Lower leg skin (tissue), 4 donors: ENCODE results near the gene HIRIP3. TPM values are rescaled to one million over a fixed set of nuclear protein-coding genes. Genes with fewer than 3 reads are reported as not detected.

Experiments used
- DNase-seq, 2 donors: peaks; one replicate each; pipeline ENCODE4 v3.0.0-alpha.2; 2019; ENCODE audit warnings: low spot score in 2 of 2
- H3K4me3 ChIP-seq: fragments of 200-600 bp; sonication (generic); 2 replicates; pipeline ENCODE4 v1.5.1; 2017; ENCODE audit warnings: mild to moderate bottlenecking, low read depth; ENCODE audit not compliant: poor library complexity, severe bottlenecking
- CTCF ChIP-seq, 3 donors: fragments of 450-650 bp; IDR thresholded peaks; one replicate each; pipeline ENCODE4 v1.5.1; 2016; ENCODE audit warnings: antibody characterized with exemption in 3 of 3, mild to moderate bottlenecking in 3 of 3, moderate library complexity in 2 of 3
- POLR2A ChIP-seq, 2 donors: fragments of 450-650 bp; IDR thresholded peaks; one replicate each; pipeline ENCODE4 v1.6.1; 2016 to 2017; ENCODE audit warnings: antibody characterized with exemption in 2 of 2, mild to moderate bottlenecking in 1 of 2, moderate library complexity in 1 of 2
- WGBS, 2 donors: methylation state at CpG; one replicate each; pipeline ENCODE4 v1.1.5; 2018; 5-methylcytosine and 5-hydroxymethylcytosine counted together
- intact Hi-C: fragments of 100-400 bp; cut with DNase I; formaldehyde crosslinking; loops from one replicate; pipeline ENCODE4 v1.15.0; 2023; ENCODE audit warnings: low total_unique reads
- total RNA-seq, 4 donors: library from RNA; depleted of rRNA; stranded (reverse); fragments of >200 nt; gene quantifications; one replicate each; pipeline ENCODE4 v1.1.0, GENCODE V29; 2016

The HIRIP3 gene
- total RNA-seq, 4 donors from 2014 or later = 13.7 to 28.9 (median 21.5) TPM

GRCh38 chr16:29950806-29951461, 44.5 kb downstream of the HIRIP3 start:
- TF ChIP-seq POLR2A (IDR thresholded peaks at IDR 0.05) (no peak), CTCF (IDR thresholded peaks at IDR 0.05) (no peak)
- 93 to 94% methylated on average over 4 of the region's 4 CpGs for WGBS, 2 donors
- H3K4me3 ChIP-seq = no peak overlapping the region
- no peak for DNase-seq
- intact Hi-C loops = no loop called here

- TF ChIP-seq POLR2A (IDR thresholded peaks at IDR 0.05) = no peak
- no peak for TF ChIP-seq CTCF (IDR thresholded peaks at IDR 0.05)
- intact Hi-C loops = no loop called here
Measured at GRCh38 chr16:29947897-29948296, 47.5 kb downstream of the HIRIP3 start.

GRCh38 chr16:29943846-29944799, 51.3 kb downstream of the HIRIP3 start:
- intact Hi-C loops = no loop called here
- TF ChIP-seq POLR2A (IDR thresholded peaks at IDR 0.05) = no peak
- TF ChIP-seq CTCF (IDR thresholded peaks at IDR 0.05) = no peak
- peak; percentile 43 to 78 for DNase-seq
- no peak overlapping the region for H3K4me3 ChIP-seq
- WGBS, 2 donors = 31% methylated on average over 11 of the region's 11 CpGs

More at GRCh38 chr16:29947897-29948296, 47.5 kb downstream of the HIRIP3 start:
- DNase-seq = no peak
- WGBS, 2 donors = 86 to 88% methylated on average over 2 of the region's 2 CpGs
- no peak overlapping the region for H3K4me3 ChIP-seq

Other genes starting within 250 kb of the HIRIP3 start
- 1 to 10 TPM in 1 of 4 donors, under 1 TPM in 1, not detected in 2; 0.27 to 1.1 TPM for gene C16orf54, start 249.6 kb downstream of the HIRIP3 start, total RNA-seq
- gene ZG16, start 217.4 kb downstream of the HIRIP3 start, total RNA-seq = not detected
- 10 to 100 TPM; 36.8 to 81.2 (median 44.9) TPM for gene KIF22, start 204.9 kb downstream of the HIRIP3 start, total RNA-seq
- 100 to 1,000 TPM in 1 of 4 donors, 10 to 100 TPM in 3; 62.1 to 101 (median 84.8) TPM for gene MAZ, start 189.1 kb downstream of the HIRIP3 start, total RNA-seq
- 1 to 10 TPM in 3 of 4 donors, not detected in 1; 1.1 to 3.6 (median 1.4) TPM for gene PRRT2, start 183.4 kb downstream of the HIRIP3 start, total RNA-seq
- gene PAGR1, start 179.5 kb downstream of the HIRIP3 start, total RNA-seq = 10 to 100 TPM; 28.0 to 33.5 (median 32.1) TPM
- 10 to 100 TPM; 58.2 to 94.1 (median 70.4) TPM for gene MVP, start 175.2 kb downstream of the HIRIP3 start, total RNA-seq
- gene CDIPT, start 132.4 kb downstream of the HIRIP3 start, total RNA-seq = 100 to 1,000 TPM in 3 of 4 donors, 10 to 100 TPM in 1; 83.4 to 122 (median 108) TPM
- gene SEZ6L2, start 96.1 kb downstream of the HIRIP3 start, total RNA-seq = 100 to 1,000 TPM in 1 of 4 donors, 1 to 10 TPM in 3; 1.4 to 100 (median 3.1) TPM
- not detected for gene ASPHD1, start 95.1 kb downstream of the HIRIP3 start, total RNA-seq
- 10 to 100 TPM; 19.7 to 34.4 (median 26.0) TPM for gene KCTD13, start 69.4 kb downstream of the HIRIP3 start, total RNA-seq
- 100 to 1,000 TPM; 118 to 143 (median 130) TPM for gene TMEM219, start 33.5 kb downstream of the HIRIP3 start, total RNA-seq
- 10 to 100 TPM; 35.5 to 47.9 (median 38.1) TPM for gene TAOK2, start 21.7 kb downstream of the HIRIP3 start, total RNA-seq
- gene INO80E, start 624 bp upstream of the HIRIP3 start, total RNA-seq = 100 to 1,000 TPM in 1 of 4 donors, 10 to 100 TPM in 3; 40.9 to 157 (median 61.8) TPM
- gene DOC2A, start 15.4 kb upstream of the HIRIP3 start, total RNA-seq = 1 to 10 TPM in 1 of 4 donors, under 1 TPM in 2, not detected in 1; 0.21 to 2.6 (median 0.69) TPM
- not detected for gene C16orf92, start 27.6 kb upstream of the HIRIP3 start, total RNA-seq
- not detected for gene TLCD3B, start 35.7 kb upstream of the HIRIP3 start, total RNA-seq
- gene ALDOA, start 70.1 kb upstream of the HIRIP3 start, total RNA-seq = 100 to 1,000 TPM; 836 to 988 (median 910) TPM
- 10 to 100 TPM; 53.3 to 75.4 (median 67.4) TPM for gene PPP4C, start 80.4 kb upstream of the HIRIP3 start, total RNA-seq
- 1 to 10 TPM; 2.6 to 7.2 (median 3.8) TPM for gene TBX6, start 96.3 kb upstream of the HIRIP3 start, total RNA-seq
- 100 to 1,000 TPM; 185 to 351 (median 229) TPM for gene YPEL3, start 100.6 kb upstream of the HIRIP3 start, total RNA-seq
- 10 to 100 TPM in 3 of 4 donors, 1 to 10 TPM in 1; 7.4 to 15.2 (median 11.6) TPM for gene GDPD3, start 117.9 kb upstream of the HIRIP3 start, total RNA-seq
- 10 to 100 TPM; 39.6 to 62.3 (median 49.6) TPM for gene MAPK3, start 127.6 kb upstream of the HIRIP3 start, total RNA-seq
- gene CORO1A, start 188.0 kb upstream of the HIRIP3 start, total RNA-seq = 10 to 100 TPM; 16.7 to 44.4 (median 27.0) TPM
- 100 to 1,000 TPM in 3 of 4 donors, 10 to 100 TPM in 1; 87.6 to 199 (median 147) TPM for gene BOLA2B, start 198.0 kb upstream of the HIRIP3 start, total RNA-seq
- 10 to 100 TPM; 22.1 to 68.1 (median 45.3) TPM for gene SLX1A, start 198.3 kb upstream of the HIRIP3 start, total RNA-seq
- 10 to 100 TPM in 2 of 4 donors, 1 to 10 TPM in 2; 2.0 to 19.3 (median 11.3) TPM for gene SULT1A3, start 203.6 kb upstream of the HIRIP3 start, total RNA-seq